Adrenal gland (tissue), 5 donors: ENCODE data around the gene MT1B.
"Not testable (repeated sequence)": the region's sequence is repeated elsewhere in the genome, so short reads cannot be mapped to it uniquely, and the experiment has no call there.

Source experiments
- POLR2A ChIP-seq, 2 donors: fragments of 450-650 bp; IDR thresholded peaks; one replicate each; pipeline ENCODE4 v1.6.1; 2017; ENCODE audit warnings: antibody characterized with exemption in 2 of 2, mild to moderate bottlenecking in 2 of 2, moderate library complexity in 1 of 2
- TF ChIP-seq, protein P1 (sequence below), 6 experiments: fragments of 450-650 bp in 4 of 6; fragments of 200-600 bp in 2 of 6; sonication (generic) in 1 of 6; IDR thresholded peaks; 1 replicate in 5 of 6; 2 replicates in 1 of 6; pipeline versions ENCODE4 v1.5.1 to v1.8.0; 2016 to 2021; ENCODE audit warnings: antibody characterized with exemption in 6 of 6, mild to moderate bottlenecking in 2 of 6, moderate library complexity in 1 of 6
- donor health status: DM: no; HTN: no; CAD: no.

DNA sequence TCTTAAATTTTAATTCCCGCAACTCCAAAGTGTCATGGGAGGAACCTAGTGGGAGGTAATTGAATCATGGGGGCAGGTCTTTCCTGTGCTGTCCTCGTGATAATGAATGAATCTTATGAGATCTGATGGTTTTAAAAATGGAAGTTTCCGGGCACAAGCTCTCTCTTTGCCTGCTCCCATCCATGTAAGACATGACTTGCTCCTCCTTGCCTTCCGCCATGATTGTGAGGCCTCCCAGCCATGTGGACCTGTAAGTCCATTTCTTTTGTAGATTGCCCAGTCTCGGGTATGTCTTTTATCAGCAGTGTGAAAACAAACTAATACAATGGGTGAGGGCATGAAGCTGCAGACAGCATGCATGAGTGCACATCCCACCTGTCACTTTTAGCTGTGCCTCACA is 28.5 kb upstream of the MT1B start:
- TF ChIP-seq, protein P1, sequence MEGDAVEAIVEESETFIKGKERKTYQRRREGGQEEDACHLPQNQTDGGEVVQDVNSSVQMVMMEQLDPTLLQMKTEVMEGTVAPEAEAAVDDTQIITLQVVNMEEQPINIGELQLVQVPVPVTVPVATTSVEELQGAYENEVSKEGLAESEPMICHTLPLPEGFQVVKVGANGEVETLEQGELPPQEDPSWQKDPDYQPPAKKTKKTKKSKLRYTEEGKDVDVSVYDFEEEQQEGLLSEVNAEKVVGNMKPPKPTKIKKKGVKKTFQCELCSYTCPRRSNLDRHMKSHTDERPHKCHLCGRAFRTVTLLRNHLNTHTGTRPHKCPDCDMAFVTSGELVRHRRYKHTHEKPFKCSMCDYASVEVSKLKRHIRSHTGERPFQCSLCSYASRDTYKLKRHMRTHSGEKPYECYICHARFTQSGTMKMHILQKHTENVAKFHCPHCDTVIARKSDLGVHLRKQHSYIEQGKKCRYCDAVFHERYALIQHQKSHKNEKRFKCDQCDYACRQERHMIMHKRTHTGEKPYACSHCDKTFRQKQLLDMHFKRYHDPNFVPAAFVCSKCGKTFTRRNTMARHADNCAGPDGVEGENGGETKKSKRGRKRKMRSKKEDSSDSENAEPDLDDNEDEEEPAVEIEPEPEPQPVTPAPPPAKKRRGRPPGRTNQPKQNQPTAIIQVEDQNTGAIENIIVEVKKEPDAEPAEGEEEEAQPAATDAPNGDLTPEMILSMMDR (IDR thresholded peaks at IDR 0.05) = not testable (repeated sequence)
- not testable (repeated sequence) for TF ChIP-seq POLR2A (IDR thresholded peaks at IDR 0.05)
